Astrocyte of the cerebellum (primary cell): ENCODE measurements around the gene MISFA.
"Not testable (repeated sequence)": the region's sequence is repeated elsewhere in the genome, so short reads cannot be mapped to it uniquely, and the experiment has no call there.

Source experiments
- DNase-seq: peaks from one replicate; pipeline ENCODE4 v3.0.0-alpha.2; 2011; ENCODE audit warnings: low read depth
- H3K4me3 ChIP-seq: 2 replicates; pipeline ENCODE4 v1.5.1; 2011; ENCODE audit warnings: mild to moderate bottlenecking, low read depth, low read length, moderate library complexity
- CTCF ChIP-seq: IDR thresholded peaks from 2 replicates; pipeline ENCODE4 v1.5.1; 2012; ENCODE audit warnings: low read length, low read depth, moderate library complexity, mild to moderate bottlenecking; ENCODE audit errors: missing control alignments
- in situ Hi-C: cut with HindIII; loops from 2 replicates; pipeline ENCODE4 v1.10.0; 2017; ENCODE audit warnings: low sequenced_read_pairs

The MISFA gene

DNA sequence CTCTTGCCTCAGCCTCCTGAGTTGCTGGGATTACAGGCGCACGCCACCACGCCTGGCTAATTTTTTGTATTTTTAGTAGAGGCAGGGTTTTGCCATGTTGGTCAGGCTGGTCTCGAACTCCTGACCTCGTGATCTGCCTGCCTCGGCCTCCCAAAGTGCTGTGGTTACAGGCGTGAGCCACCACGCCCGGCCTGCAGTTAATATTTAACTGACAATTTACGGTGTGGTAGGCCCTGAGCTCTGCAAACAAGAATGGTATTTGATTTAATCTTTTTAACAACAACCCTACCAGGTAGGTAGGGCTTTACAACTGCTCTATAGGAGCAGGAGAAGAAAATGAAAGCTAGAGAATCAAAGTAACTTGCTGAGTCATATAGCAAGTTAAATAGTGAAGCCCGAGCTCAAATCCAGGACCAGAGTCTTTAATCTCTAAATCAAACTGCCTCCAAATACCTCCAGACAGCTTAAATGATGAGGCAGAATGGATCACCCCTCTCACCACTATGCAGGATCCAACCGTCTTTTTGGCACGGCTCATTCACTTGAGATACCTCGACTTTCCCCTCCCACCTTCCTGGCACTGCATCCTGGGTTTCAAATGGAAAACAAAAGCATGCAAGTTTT lies 20.5 kb upstream of the MISFA start:
- in situ Hi-C loops: no loop called here
- no peak for DNase-seq
- no peak overlapping the region for H3K4me3 ChIP-seq
- no peak for TF ChIP-seq CTCF

GRCh38 chr11:18580113-18580766 lies 19.3 kb upstream of the MISFA start:
- in situ Hi-C loops: no loop called here
- TF ChIP-seq CTCF: no peak
- H3K4me3 ChIP-seq: no peak overlapping the region
- DNase-seq: no peak

DNA sequence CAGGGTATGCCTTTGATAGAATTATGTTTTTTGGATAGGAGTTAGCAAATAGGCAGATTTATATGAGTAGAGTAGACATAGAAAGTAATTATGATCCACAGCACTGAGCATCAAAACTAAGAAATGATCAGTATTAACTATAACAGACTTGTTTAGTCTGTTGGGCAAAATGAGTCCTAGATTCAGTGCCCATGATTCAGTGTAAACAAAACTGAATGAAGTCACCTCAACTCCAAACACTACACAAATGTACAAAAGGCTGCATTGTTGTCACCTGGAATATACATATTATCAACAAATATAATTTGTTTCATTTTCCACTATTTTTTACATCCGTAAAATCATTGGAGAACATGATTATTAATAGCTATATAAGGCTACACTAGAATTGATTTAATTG lies 17.8 kb upstream of the MISFA start:
- H3K4me3 ChIP-seq: no peak overlapping the region
- DNase-seq: no peak
- no peak for TF ChIP-seq CTCF
- in situ Hi-C loops: no loop called here

DNA sequence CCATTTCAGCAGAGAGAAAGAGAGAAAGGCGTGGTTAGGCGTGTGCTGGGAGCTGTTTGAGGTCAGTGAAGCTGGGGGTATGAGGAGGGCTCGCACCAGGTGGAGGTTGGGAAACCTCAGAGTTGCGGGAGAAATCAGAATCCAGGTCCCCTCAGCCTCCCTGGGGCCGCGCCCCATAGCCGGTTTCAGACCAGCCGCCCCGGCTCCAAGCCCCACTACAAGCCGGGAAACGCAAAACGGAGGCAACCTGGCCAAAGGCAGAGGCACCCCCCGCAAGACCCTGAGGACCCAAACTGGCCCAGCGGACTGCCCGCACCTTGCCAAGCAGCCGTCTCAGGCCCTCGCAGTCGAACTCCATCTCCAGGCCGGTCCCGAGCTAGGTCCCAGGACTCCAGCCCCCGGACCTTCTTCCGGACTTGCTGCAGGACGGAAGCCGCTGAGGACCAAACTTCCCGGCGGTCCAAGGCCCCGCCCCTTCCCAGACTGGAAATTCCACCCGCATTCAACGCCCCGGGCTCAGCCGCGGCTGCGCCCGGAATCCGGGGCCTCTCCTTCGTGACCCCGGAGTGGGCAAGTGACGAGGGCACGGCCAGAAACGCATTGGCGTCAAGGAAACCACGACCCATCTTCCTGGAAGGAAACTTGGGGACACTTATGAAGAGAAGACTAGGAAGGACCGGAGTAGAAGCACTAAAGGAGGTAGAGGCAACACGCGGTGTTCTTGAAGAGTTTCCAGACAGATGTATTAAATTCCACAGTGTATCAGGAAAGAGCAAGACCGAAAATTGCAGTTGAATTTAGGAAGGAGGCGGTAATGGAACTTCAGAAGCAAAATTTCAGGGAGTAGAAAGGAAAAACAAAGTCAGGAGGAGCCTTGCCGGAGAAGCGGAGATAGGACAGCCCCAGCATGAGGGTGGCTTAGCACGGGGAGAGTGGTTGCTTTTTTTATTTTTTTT lies 11.0 kb upstream of the MISFA start, which contains the start of gene UEVLD:
Gene UEVLD, minus strand, starts transcription at position 438 of the 956 bp plus-strand sequence. Its CDS starts 80 bp downstream, at position 358.
- peak; percentile 69 for DNase-seq
- in situ Hi-C loops: no loop called here
- TF ChIP-seq CTCF: no peak
- H3K4me3 ChIP-seq: peak within 1 kb of the TSS; percentile 97

GRCh38 chr11:18590571-18590970 lies 9.0 kb upstream of the MISFA start:
- H3K4me3 ChIP-seq: no peak overlapping the region
- DNase-seq: no peak

GRCh38 chr11:18594088-18594487 lies 5.5 kb upstream of the MISFA start:
- DNase-seq, in situ Hi-C loops, H3K4me3 ChIP-seq: not testable (repeated sequence)

More at GRCh38 chr11:18590571-18590970, 9.0 kb upstream of the MISFA start:
- no peak for TF ChIP-seq CTCF
- in situ Hi-C loops: no loop called here
